ENCODE measurements around the gene TBC1D23.
"Not testable (repeated sequence)": the region's sequence is repeated elsewhere in the genome, so short reads cannot be mapped to it uniquely, and the experiment has no call there.

The TBC1D23 gene

DNA sequence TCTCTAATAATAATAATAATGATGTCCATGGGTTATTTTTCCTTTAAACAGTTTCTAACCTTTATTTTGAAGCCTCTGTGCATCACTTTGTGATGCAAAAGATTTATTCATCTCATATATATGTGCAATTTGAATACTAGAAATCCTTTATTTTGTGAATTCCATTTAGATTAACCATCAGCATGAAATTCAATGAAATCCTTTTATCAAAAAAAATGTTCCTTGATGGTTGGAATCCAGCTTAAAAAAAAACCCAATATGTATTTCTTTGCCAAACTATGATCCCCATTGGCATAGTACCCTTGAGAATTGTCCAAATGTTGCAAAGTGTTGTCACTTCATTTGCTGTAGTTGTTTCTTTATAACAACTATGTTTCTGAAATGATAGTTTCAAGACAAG is 7.4 kb downstream of the TBC1D23 start:
- H3K36me3 Mint-ChIP-seq, result no peaks in the 10 kb centered on the region
- ATAC-seq (no peak), DNase-seq (ENCODE audit: low spot score in 2 of 2) (no peak)
- H3K9me3 Mint-ChIP-seq, result no peaks in the 10 kb centered on the region
- H3K4me1 Mint-ChIP-seq, result peaks cover 48% of the 10 kb centered on the region
- H3K27ac Mint-ChIP-seq, result no peak overlapping the region
- no peak overlapping the region for H3K4me3 Mint-ChIP-seq

DNA sequence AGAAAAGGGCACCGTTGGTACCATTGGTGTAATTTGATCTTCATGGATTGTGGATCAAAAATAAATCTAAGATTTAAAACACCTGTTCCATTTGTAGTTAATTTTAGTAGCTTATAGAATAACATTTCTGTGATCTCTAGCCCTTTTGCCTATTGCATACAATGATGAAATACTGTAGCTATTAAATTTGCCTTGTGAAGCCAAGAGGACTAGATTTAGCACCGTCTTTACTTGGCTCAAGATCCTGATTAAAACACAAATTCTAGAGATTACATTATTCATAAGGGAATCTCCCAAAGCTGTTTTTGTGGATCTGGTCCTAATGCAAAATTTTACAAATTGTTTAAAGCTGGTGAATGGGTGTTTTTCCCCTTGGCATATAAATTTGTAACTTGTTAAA is 8.2 kb downstream of the TBC1D23 start:
- Mint-ChIP-seq H3K4me3 (peak overlapping the region; percentile 13), H3K9me3 (no peaks in the 10 kb centered on the region), H3K36me3 (no peaks in the 10 kb centered on the region), H3K4me1 (peaks cover 45% of the 10 kb centered on the region), H3K27ac (no peak overlapping the region)
- no peak for ATAC-seq
- no peak for DNase-seq (ENCODE audit: low spot score in 2 of 2)

DNA sequence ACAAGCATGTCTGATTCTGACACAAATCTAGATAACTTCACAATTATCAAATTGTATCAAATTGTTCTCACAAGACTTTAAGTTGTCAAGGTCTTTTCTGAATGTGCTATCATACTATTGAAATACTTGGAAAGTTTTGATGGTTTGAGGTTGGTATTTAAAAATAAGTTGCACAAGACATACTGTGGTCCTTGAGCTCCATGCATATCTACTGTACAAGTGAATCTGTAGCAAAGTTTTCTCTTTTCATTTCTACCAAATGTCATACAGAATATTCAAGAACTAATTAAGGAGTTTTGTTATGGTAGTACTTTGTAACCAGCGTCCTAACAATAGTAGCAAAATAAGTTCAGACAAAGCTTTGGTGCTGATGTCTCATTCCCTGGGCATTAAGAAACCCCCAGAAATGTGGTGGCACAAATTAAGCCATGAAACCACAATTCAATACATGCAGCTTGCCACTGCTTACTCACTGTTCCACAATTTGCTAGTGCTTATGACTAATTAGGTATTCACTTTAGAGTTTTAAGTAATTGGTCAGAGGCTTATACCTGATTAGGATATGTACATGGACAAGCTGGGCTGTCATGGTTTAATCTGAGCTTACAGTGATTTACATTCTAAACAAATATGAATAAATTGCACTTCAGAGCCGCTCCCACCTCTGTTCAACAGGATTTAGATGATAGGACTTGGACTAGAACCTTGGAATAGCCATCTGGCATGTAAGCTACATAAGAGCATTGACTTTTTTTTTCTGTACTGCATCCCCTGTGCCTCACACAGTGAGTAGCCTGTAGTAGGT is 8.8 kb downstream of the TBC1D23 start:
- H3K4me1 Mint-ChIP-seq, result peaks cover 43% of the 10 kb centered on the region
- ATAC-seq (peak; percentile 96), DNase-seq (ENCODE audit: low spot score in 2 of 2) (peak; percentile 18 to 59)
- peak overlapping the region; percentile 6 for H3K27ac Mint-ChIP-seq
- H3K36me3 Mint-ChIP-seq, result no peaks in the 10 kb centered on the region
- H3K4me3 Mint-ChIP-seq, result peak overlapping the region; percentile 13
- H3K9me3 Mint-ChIP-seq, result no peaks in the 10 kb centered on the region

DNA sequence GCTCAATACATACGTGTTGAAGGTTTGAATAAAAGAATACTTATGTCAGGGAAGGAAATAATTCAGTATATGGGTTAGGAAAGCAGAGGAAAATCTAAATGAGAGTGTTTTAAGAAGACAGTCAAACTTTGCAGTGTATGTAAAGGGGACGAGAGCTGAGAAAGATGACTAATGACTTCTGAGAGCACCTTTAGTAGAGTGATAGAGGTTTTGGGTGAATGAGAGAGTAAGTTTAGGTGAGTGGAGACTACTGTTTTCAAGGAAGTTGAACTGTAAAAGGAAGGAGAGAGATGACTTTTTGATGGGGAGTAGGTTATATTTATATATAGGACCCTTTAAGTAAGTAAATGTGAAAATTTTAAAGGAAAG is 9.4 kb downstream of the TBC1D23 start:
- Mint-ChIP-seq H3K36me3 (no peaks in the 10 kb centered on the region), H3K4me3 (peak overlapping the region; percentile 13), H3K4me1 (peaks cover 44% of the 10 kb centered on the region), H3K27ac (peak overlapping the region; percentile 6), H3K9me3 (no peaks in the 10 kb centered on the region)
- no peak for DNase-seq (ENCODE audit: low spot score in 2 of 2)
- ATAC-seq, result peak; percentile 88

DNA sequence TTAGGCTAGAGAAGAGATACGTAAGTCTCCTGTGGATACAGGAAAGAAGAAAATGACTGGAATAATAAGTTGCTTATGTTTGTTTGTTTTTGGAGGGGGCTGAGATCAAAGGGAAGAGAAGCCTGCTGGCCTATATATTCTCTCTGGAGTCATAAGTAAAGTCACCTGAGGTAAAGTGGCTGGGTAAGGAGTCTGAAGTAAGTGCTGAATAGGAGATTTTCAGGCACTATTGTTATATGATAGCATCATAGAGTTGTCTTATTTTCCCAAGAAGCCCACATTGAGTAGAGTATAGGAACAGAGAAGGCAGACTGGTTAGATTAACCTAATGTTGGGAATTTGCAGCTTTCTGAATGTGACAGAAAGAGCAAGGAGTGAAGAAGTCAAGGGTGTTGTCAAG is 10.7 kb downstream of the TBC1D23 start:
- Mint-ChIP-seq H3K36me3 (no peaks in the 10 kb centered on the region), H3K27ac (no peak overlapping the region), H3K4me3 (no peak overlapping the region), H3K4me1 (peaks cover 50% of the 10 kb centered on the region), H3K9me3 (no peaks in the 10 kb centered on the region)
- ATAC-seq, result no peak
- DNase-seq (ENCODE audit: low spot score in 2 of 2), result no peak

DNA sequence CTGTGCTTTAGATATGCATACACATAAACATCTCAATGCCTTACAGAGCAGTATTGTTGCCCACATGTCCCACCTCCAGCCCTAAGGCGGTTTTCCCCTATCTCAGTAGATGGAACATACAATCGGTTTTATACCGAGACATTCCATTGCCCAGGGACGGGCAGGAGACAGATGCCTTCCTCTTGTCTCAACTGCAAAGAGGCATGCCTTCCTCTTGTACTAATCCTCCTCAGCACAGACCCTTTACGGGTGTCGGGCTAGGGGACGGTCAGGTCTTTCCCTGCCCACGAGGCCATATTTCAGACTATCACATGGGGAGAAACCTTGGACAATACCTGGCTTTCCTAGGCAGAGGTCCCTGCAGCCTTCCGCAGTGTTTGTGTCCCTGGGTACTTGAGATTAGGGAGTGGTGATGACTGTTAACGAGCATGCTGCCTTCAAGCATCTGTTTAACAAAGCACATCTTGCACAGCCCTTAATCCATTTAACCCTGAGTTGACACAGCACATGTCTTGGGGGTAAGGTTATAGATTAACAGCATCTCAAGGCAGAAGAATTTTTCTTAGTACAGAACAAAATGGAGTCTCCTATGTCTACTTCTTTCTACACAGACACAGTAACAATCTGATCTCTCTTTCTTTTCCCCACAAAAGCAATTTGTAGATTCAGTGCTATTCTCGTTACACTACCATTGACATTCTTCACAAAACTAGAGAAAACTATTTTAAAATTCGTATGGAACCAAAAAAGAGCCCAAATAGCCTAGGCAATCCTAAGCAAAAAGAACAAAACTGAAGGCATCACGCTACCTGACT is 12.2 kb downstream of the TBC1D23 start:
- peaks cover 57% of the 10 kb centered on the region for H3K4me1 Mint-ChIP-seq
- H3K4me3 Mint-ChIP-seq; H3K36me3 Mint-ChIP-seq; H3K9me3 Mint-ChIP-seq; DNase-seq (ENCODE audit: low spot score in 2 of 2); ATAC-seq: not testable (repeated sequence)
- peak overlapping the region; percentile 27 for H3K27ac Mint-ChIP-seq

DNA sequence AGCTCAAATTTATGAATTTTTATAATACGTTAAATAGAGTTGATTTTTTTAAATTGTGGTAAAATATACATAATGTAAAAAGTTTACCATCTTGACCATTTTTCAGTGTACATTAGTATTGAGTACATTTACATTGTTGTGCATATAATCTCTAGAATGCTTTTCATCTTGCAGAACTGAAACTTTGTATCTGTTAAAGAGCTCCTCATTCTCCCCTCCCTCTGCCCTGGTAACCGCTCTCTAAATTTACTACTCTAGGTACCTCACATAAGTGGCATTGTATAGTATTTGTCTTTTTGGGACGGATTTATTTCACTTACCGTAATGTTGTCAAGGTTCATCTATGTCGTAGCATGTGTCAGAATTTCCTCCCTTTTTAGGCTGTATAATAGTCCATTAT is 13.6 kb downstream of the TBC1D23 start:
- ATAC-seq (no peak), DNase-seq (ENCODE audit: low spot score in 2 of 2) (no peak)
- peaks cover 1% of the 10 kb centered on the region for H3K36me3 Mint-ChIP-seq
- H3K9me3 Mint-ChIP-seq, result no peaks in the 10 kb centered on the region
- H3K27ac Mint-ChIP-seq, result no peak overlapping the region
- peaks cover 54% of the 10 kb centered on the region for H3K4me1 Mint-ChIP-seq
- H3K4me3 Mint-ChIP-seq, result no peak overlapping the region

DNA sequence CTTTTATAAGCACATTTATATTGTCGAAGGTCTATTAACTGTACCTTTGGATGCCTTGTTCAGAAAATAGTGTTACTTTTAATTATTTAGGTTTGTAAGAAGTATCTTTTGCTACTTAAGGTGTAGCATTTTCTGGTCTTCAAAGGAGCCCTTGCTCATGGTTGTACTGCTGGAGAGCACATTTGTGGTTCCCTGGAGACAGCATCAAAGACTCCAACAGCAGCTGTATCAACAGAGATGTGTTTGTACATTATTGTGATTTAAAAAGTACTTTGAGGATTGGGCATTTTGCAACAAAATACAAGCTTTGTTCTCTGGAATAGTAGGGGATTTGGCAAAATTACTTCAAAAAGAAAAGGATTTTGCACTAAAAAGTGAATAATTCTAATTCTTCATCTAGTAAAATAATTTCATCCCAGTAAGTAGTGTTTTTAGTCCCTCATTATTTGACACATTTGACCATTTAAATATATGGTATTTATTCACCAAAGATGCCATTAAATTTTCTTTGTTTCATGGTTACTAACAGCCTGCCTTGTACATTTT is 16.5 kb downstream of the TBC1D23 start:
- no peak overlapping the region for H3K4me3 Mint-ChIP-seq
- DNase-seq (ENCODE audit: low spot score in 2 of 2) (no peak), ATAC-seq (no peak)
- H3K36me3 Mint-ChIP-seq, result peaks cover 29% of the 10 kb centered on the region
- peak overlapping the region; percentile 38 for H3K27ac Mint-ChIP-seq
- peaks cover 31% of the 10 kb centered on the region for H3K4me1 Mint-ChIP-seq
- H3K9me3 Mint-ChIP-seq, result no peaks in the 10 kb centered on the region

DNA sequence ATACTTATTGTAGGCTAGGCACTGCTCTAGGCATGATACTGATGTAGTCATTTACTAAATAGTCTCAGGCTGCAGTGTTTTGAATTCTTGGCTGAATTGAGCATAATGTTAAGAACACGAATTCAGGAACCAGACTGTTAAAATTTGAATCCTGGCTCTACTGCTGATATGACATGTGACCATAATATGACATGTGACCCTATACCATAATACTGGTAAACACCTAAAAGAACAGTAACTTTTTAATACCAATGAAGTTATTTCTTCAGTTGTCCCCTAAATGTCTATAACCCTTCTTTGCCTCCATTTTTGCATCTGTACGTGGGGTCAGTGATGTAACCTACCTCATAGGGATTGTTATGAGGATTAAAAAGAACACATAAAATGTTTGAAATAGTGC is 18.1 kb downstream of the TBC1D23 start:
- Mint-ChIP-seq H3K4me1 (peaks cover 22% of the 10 kb centered on the region), H3K4me3 (no peak overlapping the region), H3K27ac (no peak overlapping the region), H3K36me3 (peaks cover 42% of the 10 kb centered on the region), H3K9me3 (no peaks in the 10 kb centered on the region)
- no peak for ATAC-seq
- no peak for DNase-seq (ENCODE audit: low spot score in 2 of 2)

DNA sequence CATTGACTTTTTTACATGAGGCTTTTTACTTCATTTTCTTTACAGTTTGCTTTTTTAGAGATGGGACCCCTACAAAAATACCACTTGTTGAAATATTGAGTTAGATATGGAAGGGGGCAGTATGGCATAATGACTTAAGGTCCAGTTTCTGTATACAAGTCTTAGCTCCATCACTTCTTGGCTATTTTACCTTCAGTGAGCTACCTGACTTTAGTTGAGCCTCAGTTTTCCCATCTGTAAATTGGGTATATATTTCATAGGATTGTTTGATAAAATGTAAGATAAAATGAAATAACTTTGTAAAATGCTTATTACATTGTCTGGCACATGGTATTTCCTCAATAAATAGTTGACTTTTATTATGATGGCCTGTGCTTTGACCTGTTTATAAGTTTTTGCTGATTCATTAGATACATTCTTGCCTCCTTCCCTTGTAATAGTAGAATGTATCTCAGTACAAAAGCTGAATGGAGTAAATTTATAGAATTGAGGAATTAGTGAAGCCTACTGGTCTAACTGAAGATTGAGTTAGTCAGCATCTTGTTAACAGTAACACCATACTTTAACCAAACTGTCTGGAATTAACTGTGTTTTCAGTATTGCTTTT is 27.6 kb downstream of the TBC1D23 start:
- DNase-seq (ENCODE audit: low spot score in 2 of 2) (no peak), ATAC-seq (no peak)
- Mint-ChIP-seq H3K4me3 (no peak overlapping the region), H3K4me1 (no peaks in the 10 kb centered on the region), H3K36me3 (peaks cover 71% of the 10 kb centered on the region), H3K9me3 (no peaks in the 10 kb centered on the region), H3K27ac (no peak overlapping the region)

DNA sequence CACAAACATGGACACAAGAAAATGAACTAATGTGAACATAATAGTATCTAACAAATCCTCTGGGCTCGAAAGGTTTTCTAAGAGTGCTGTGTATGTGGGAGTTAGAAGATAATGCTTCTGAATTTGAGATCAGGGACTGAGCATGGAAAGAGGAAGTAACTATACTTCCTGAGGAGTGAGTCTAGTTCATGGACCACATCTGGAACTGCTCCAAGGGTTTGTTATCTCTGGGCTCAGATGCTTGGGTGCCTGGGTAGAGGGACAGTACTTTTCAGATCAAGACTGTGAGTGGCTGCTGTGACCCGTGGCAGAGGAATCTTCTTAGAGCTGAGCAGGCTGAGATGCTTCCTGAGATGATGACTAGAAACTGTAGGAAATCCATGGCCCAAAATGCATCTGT is 28.5 kb downstream of the TBC1D23 start:
- peak overlapping the region; percentile 67 for H3K27ac Mint-ChIP-seq
- no peak overlapping the region for H3K4me3 Mint-ChIP-seq
- H3K9me3 Mint-ChIP-seq, result no peaks in the 10 kb centered on the region
- H3K4me1 Mint-ChIP-seq, result no peaks in the 10 kb centered on the region
- DNase-seq (ENCODE audit: low spot score in 2 of 2), result no peak
- ATAC-seq, result no peak
- H3K36me3 Mint-ChIP-seq, result peaks cover 64% of the 10 kb centered on the region

DNA sequence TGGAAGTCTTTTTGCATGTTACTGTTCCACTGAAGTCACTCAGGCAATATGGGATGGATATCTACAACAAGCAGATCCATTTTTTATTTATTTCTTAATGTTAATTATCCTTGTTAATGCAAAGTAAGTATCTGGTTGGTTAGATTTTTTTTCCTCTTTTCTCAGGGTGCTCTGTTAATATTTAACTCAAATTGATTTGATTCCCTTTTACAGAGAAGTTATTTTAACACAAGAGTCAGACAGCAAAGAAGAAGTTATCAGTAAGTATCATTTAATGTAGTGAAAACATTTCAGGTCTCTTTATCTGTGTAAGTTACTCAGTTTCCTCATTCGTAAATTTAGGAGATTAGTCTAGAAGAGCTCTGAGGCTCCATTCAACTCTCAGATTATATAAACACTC is 34.3 kb downstream of the TBC1D23 start:
- no peak overlapping the region for H3K4me3 Mint-ChIP-seq
- ATAC-seq (no peak), DNase-seq (ENCODE audit: low spot score in 2 of 2) (no peak)
- no peaks in the 10 kb centered on the region for H3K9me3 Mint-ChIP-seq
- no peak overlapping the region for H3K27ac Mint-ChIP-seq
- peaks cover 77% of the 10 kb centered on the region for H3K36me3 Mint-ChIP-seq
- no peaks in the 10 kb centered on the region for H3K4me1 Mint-ChIP-seq

DNA sequence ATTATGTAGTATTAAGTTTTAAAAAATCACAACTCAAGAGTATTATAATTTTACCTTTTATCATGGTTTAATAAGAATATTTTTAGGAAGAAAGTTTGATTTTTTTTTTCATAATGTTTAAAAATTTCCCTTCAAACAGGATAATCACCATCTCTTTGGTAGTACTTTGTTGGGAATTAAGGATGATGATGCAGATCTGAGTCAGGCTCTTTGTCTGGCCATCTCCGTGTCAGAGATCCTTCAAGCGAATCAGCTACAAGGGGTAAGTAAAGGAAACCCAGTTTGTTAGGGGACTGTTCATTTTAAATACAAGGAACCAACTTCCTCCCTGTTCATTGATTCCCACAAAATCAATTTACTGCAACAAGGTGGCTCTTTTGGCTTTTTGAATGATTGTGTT is 37.0 kb downstream of the TBC1D23 start:
- peaks cover 83% of the 10 kb centered on the region for H3K36me3 Mint-ChIP-seq
- no peaks in the 10 kb centered on the region for H3K4me1 Mint-ChIP-seq
- H3K9me3 Mint-ChIP-seq, result no peaks in the 10 kb centered on the region
- no peak for ATAC-seq
- H3K4me3 Mint-ChIP-seq, result no peak overlapping the region
- DNase-seq (ENCODE audit: low spot score in 2 of 2), result no peak
- no peak overlapping the region for H3K27ac Mint-ChIP-seq

DNA sequence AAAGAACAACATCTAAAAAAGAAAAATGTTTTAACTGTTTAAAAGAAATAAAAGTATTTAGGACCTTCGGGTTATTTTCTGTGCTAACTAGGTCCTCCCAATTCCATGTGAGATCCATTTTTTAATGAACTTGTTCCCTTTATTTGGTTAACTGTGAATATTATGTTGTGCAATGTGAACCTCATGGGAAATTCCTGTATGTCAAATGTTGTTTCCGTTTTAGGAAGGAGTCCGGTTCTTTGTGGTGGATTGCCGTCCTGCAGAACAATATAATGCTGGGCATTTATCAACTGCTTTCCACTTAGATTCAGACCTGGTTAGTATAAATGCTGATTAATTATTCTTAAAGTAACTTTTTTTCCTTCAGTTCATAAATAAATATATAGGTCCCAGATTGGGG is 38.2 kb downstream of the TBC1D23 start:
- Mint-ChIP-seq H3K36me3 (peaks cover 85% of the 10 kb centered on the region), H3K4me1 (no peaks in the 10 kb centered on the region), H3K9me3 (no peaks in the 10 kb centered on the region), H3K4me3 (no peak overlapping the region), H3K27ac (no peak overlapping the region)
- DNase-seq (ENCODE audit: low spot score in 2 of 2) (no peak), ATAC-seq (no peak)

DNA sequence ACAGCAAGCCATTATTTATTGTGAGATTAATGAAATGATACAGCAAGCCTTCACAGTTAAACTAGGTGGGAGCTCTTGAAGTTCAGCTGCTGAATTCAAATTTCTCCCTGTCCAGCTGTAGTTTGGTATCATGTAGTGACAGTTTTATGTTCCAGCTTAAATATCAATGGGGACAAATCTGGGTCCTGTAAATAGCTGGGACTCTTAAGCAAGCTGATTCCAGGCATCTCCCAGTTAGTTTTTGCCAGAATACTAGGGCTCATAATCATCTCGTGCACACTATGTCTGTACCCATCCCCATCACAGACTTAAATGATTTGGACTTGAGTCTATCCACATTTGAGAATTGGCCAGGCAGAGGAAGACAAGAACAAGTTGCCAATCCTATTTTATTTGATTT is 45.9 kb downstream of the TBC1D23 start:
- H3K27ac Mint-ChIP-seq, result no peak overlapping the region
- DNase-seq (ENCODE audit: low spot score in 2 of 2), result no peak
- no peaks in the 10 kb centered on the region for H3K9me3 Mint-ChIP-seq
- H3K4me1 Mint-ChIP-seq, result no peaks in the 10 kb centered on the region
- peaks cover 73% of the 10 kb centered on the region for H3K36me3 Mint-ChIP-seq
- H3K4me3 Mint-ChIP-seq, result no peak overlapping the region
- no peak for ATAC-seq
